OCI-LY1 (cell line): Measurements from ENCODE around the gene COL23A1.

Source experiments
- H2AFZ ChIP-seq: fragments of 200-600 bp; sonication (generic), shearing (Covaris generic); 2 replicates; pipeline ENCODE4 v1.6.0; 2014; ENCODE audit warnings: antibody characterized with exemption, mild to moderate bottlenecking, low read length
- H3F3A ChIP-seq: fragments of 200-600 bp; sonication (generic), shearing (Covaris generic); 2 replicates; pipeline ENCODE4 v1.6.0; 2014; ENCODE audit warnings: mild to moderate bottlenecking, antibody characterized with exemption, low read length, moderate library complexity; ENCODE audit not compliant: insufficient read depth
- H3K27ac ChIP-seq: fragments of 200-600 bp; sonication (generic); 2 replicates; pipeline ENCODE4 v1.5.1; 2014; ENCODE audit warnings: low read length, mixed run types, mild to moderate bottlenecking, low read depth; ENCODE audit not compliant: poor library complexity, severe bottlenecking
- H3K27me3 ChIP-seq: fragments of 200-600 bp; sonication (generic); 2 replicates; pipeline ENCODE4 v1.6.0; 2014; ENCODE audit warnings: antibody characterized with exemption, mild to moderate bottlenecking, low read length, moderate library complexity; ENCODE audit not compliant: insufficient read depth
- H3K36me3 ChIP-seq: fragments of 200-600 bp; sonication (generic); 2 replicates; pipeline ENCODE4 v1.6.1; 2014; ENCODE audit warnings: mild to moderate bottlenecking, antibody characterized with exemption, low read length, moderate library complexity, mixed read lengths; ENCODE audit not compliant: insufficient read depth
- H3K4me1 ChIP-seq: fragments of 200-600 bp; sonication (generic); 2 replicates; pipeline ENCODE4 v1.5.1; 2014; ENCODE audit warnings: mild to moderate bottlenecking, low read length, moderate library complexity; ENCODE audit not compliant: insufficient read depth, severe bottlenecking
- H3K4me2 ChIP-seq: fragments of 200-600 bp; sonication (generic), shearing (Covaris generic); 2 replicates; pipeline ENCODE4 v1.6.1; 2014; ENCODE audit warnings: low read length
- H3K4me3 ChIP-seq: fragments of 200-600 bp; sonication (generic); 2 replicates; pipeline ENCODE4 v1.5.1; 2014; ENCODE audit warnings: low read length, low read depth, mild to moderate bottlenecking, mixed read lengths; ENCODE audit not compliant: poor library complexity, severe bottlenecking
- H3K79me2 ChIP-seq: fragments of 200-600 bp; shearing (Covaris generic); 2 replicates; pipeline ENCODE4 v1.6.1; 2016; ENCODE audit warnings: mixed run types, low read length, mixed read lengths; ENCODE audit not compliant: insufficient read depth
- H3K9ac ChIP-seq: fragments of 200-600 bp; sonication (generic), shearing (Covaris generic); 2 replicates; pipeline ENCODE4 v1.6.1; 2014; ENCODE audit warnings: mild to moderate bottlenecking, low read length, mixed read lengths
- H3K9me2 ChIP-seq: fragments of 200-600 bp; sonication (generic), shearing (Covaris generic); 2 replicates; pipeline ENCODE4 v1.6.1; 2014; ENCODE audit warnings: low read depth, mild to moderate bottlenecking, low read length, mixed read lengths
- H3K9me3 ChIP-seq: fragments of 200-600 bp; shearing (Covaris generic); 2 replicates; pipeline ENCODE4 v1.6.1; 2014; ENCODE audit warnings: low read length, mixed read lengths
- H4K20me1 ChIP-seq: fragments of 200-600 bp; sonication (generic), shearing (Covaris generic); 2 replicates; pipeline ENCODE4 v1.6.0; 2016; ENCODE audit warnings: mild to moderate bottlenecking, low read length; ENCODE audit not compliant: insufficient read depth
- EZH2 ChIP-seq: fragments of 200-600 bp; sonication (generic), shearing (Covaris generic); IDR thresholded peaks from 2 replicates; pipeline ENCODE4 v1.8.0; 2017; ENCODE audit warnings: borderline replicate concordance, mixed run types, mild to moderate bottlenecking, antibody characterized with exemption, low read length, moderate library complexity, mixed read lengths
- TF ChIP-seq, protein P1 (sequence below): fragments of 200-600 bp; sonication (generic), shearing (Covaris generic); IDR thresholded peaks from 2 replicates; pipeline ENCODE4 v1.5.1; 2017; ENCODE audit warnings: mild to moderate bottlenecking, antibody characterized with exemption, low read length, moderate library complexity, mixed read lengths

Gene COL23A1

DNA sequence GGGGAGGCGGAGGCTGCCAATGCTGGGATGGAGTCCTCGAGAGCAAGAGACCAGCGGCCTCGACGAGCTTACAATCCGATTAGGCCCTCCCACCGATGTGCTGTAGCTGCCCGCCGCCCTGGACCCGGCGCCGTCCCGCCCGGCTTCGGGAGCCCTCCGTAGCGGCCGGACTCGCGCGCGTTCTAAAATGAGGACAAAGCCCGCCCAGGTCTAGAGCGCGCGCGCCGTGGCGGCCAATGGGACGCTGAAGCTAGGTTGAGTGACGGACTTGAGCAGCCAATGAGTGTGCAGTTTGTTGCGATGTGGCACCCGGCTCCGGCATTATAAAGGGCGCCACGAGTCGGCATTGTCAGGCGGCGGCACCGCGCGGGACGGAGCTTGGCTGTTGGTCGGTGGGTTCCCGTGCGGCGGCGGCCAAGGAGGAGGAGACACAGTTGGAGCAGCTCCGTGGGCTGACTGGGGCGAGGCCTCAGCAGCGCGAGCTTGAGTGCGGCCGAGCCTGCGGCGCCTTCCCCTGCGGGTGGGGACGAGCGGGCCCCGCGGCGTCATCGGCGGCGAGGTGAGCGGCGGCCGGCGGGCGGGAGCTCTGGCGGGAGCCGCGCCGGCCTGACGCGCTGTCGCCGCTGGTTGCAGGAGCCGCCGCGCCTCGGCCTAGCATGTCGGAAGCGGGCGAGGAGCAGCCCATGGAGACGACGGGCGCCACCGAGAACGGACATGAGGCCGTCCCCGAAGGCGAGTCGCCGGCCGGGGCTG lies 385.8 kb downstream of the COL23A1 start, which contains the start of gene HNRNPAB:
Gene HNRNPAB (plus strand): TSS at position 352 of the 753 bp plus-strand sequence. CDS start 305 bp downstream, at position 657.
- peaks cover 41% of the 10 kb centered on the region for H3K36me3 ChIP-seq
- TF ChIP-seq, protein P1, sequence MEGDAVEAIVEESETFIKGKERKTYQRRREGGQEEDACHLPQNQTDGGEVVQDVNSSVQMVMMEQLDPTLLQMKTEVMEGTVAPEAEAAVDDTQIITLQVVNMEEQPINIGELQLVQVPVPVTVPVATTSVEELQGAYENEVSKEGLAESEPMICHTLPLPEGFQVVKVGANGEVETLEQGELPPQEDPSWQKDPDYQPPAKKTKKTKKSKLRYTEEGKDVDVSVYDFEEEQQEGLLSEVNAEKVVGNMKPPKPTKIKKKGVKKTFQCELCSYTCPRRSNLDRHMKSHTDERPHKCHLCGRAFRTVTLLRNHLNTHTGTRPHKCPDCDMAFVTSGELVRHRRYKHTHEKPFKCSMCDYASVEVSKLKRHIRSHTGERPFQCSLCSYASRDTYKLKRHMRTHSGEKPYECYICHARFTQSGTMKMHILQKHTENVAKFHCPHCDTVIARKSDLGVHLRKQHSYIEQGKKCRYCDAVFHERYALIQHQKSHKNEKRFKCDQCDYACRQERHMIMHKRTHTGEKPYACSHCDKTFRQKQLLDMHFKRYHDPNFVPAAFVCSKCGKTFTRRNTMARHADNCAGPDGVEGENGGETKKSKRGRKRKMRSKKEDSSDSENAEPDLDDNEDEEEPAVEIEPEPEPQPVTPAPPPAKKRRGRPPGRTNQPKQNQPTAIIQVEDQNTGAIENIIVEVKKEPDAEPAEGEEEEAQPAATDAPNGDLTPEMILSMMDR = no peak
- TF ChIP-seq EZH2 = no peak
- peaks cover 32% of the 10 kb centered on the region for H3K4me1 ChIP-seq
- no peaks in the 10 kb centered on the region for H3F3A ChIP-seq
- no peaks in the 10 kb centered on the region for H3K9me3 ChIP-seq
- H3K9ac ChIP-seq = peak within 1 kb of the TSS; percentile 96
- 0 out of 2 replicates have a peak, but pooled peaks cover 3% of the 10 kb centered on the region for H4K20me1 ChIP-seq
- no peaks in the 10 kb centered on the region for H3K27me3 ChIP-seq
- peaks cover 42% of the 10 kb centered on the region for H3K79me2 ChIP-seq
- peak within 1 kb of the TSS; percentile 89 for H3K4me2 ChIP-seq
- H3K27ac ChIP-seq = peak within 1 kb of the TSS; percentile 41
- no peaks in the 10 kb centered on the region for H3K9me2 ChIP-seq
- H2AFZ ChIP-seq = no peak within 1 kb of the TSS; the same call in 1 of the 2 replicates
- H3K4me3 ChIP-seq = peak within 1 kb of the TSS; percentile 94

GRCh38 chr5:178203670-178204181 lies 386.5 kb downstream of the COL23A1 start:
- peaks cover 42% of the 10 kb centered on the region for H3K79me2 ChIP-seq
- H3F3A ChIP-seq = no peaks in the 10 kb centered on the region
- no peaks in the 10 kb centered on the region for H3K27me3 ChIP-seq
- H3K4me3 ChIP-seq = peak overlapping the region; percentile 94
- H3K9me3 ChIP-seq = no peaks in the 10 kb centered on the region
- H2AFZ ChIP-seq = no peak overlapping the region; the same call in 1 of the 2 replicates
- no peaks in the 10 kb centered on the region for H3K9me2 ChIP-seq
- 0 out of 2 replicates have a peak, but pooled peaks cover 3% of the 10 kb centered on the region for H4K20me1 ChIP-seq
- TF ChIP-seq EZH2 = no peak
- TF ChIP-seq, protein P1 = no peak
- peak overlapping the region; percentile 78 for H3K4me2 ChIP-seq
- peaks cover 29% of the 10 kb centered on the region for H3K4me1 ChIP-seq
- peak overlapping the region; percentile 9 for H3K27ac ChIP-seq
- peak overlapping the region; percentile 96 for H3K9ac ChIP-seq
- H3K36me3 ChIP-seq = peaks cover 35% of the 10 kb centered on the region

- TF ChIP-seq, protein P1 = no peak
- TF ChIP-seq EZH2 = no peak
- Histone ChIP-seq H3F3A (no peaks in the 10 kb centered on the region), H3K9me2 (no peaks in the 10 kb centered on the region), H3K4me1 (peaks cover 20% of the 10 kb centered on the region), H3K27me3 (no peaks in the 10 kb centered on the region), H3K4me3 (no peak overlapping the region), H3K36me3 (peaks cover 23% of the 10 kb centered on the region), H4K20me1 (0 out of 2 replicates have a peak, but pooled peaks cover 3% of the 10 kb centered on the region), H3K79me2 (peaks cover 31% of the 10 kb centered on the region), H3K9ac (no peak overlapping the region), H3K4me2 (no peak overlapping the region), H2AFZ (no peak overlapping the region), H3K9me3 (no peaks in the 10 kb centered on the region), H3K27ac (no peak overlapping the region)
Measured at GRCh38 chr5:178202541-178202940, 387.7 kb downstream of the COL23A1 start.
